ENCODE measurements around the gene LRRC59. TPM values are rescaled to one million over a fixed set of nuclear protein-coding genes. Genes with fewer than 3 reads are reported as not detected.
"Not testable (repeated sequence)": the region's sequence is repeated elsewhere in the genome, so short reads cannot be mapped to it uniquely, and the experiment has no call there.

The LRRC59 gene
- total RNA-seq, 2 donors from 2014 or later: 37.1 to 101 TPM

DNA sequence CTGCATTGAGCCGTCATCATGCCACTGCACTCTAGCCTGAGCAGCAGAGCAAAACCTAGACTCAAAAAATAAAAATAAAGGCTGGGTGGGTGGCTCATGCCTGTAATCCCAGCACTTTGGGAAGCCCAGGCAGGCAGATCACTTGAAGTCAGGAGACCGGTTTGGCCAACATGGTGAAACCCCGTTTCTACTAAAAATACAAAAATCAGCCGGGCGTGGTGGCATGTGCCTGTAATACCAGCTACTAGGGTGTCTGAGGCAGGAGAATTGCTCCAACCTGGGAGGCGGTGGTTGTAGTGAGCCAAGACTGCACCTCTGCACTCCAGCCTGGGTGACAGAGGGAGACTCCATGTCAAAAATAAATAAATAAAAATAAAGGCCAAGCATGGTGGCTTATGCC is 30.8 kb upstream of the LRRC59 start:
- H3K4me3 Mint-ChIP-seq: peak overlapping the region; percentile 84
- ATAC-seq (replicated peaks); H3K4me1 Mint-ChIP-seq; H3K36me3 Mint-ChIP-seq (ENCODE audit: low read depth); H3K9me3 Mint-ChIP-seq; H3K27me3 Mint-ChIP-seq: not testable (repeated sequence)
- H3K27ac Mint-ChIP-seq: peak overlapping the region; percentile 38

DNA sequence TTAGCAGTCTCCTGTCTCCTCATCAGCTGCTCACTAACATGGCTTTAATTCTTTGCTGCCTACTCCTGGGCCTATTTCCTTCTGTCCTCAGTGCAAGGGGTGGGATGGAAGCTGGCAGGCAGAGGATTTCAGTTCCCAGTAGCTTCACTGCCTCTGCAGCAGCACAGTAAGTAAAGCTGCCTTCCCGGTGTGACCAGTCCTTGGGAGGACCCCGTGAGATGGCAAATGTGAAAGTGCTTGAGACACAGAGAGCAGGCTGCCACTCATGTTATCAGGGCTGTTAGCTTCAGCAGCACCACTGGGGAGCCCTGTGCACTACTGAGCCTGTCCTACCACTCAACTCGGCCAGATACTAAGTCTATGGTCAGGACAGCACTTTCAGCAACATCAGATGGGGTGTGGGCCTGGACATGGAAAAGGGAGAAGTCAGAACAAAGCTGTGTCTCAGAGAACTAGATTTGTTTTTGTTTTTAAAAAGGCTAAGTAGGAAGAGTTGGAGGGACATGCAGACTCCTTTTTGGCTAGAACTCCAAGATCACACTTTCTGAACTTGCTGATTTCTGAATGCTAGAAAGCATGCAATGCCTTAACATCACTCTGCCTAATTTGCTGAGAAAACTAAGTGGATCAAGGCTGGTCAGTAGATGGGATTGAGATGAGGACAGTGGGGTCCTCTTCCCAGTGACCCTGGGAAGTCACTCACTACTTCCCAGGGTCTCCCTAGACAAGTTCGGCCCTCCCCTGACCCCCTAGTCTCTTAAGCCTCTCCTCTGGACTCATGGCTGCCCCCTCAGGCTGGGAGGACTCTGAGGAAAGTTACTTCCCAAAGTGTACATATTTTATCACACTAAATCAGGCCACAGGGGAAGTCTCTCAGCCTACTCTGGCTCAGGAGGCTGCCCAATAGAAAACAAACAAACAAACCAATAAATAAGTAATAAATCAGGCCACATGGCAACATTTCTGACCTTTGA is 29.8 kb upstream of the LRRC59 start:
- Mint-ChIP-seq H3K4me1 (peaks cover 8% of the 10 kb centered on the region), H3K4me3 (peak overlapping the region; percentile 84), H3K27me3 (no peaks in the 10 kb centered on the region), H3K9me3 (no peaks in the 10 kb centered on the region), H3K27ac (peak overlapping the region; percentile 73), H3K36me3 (ENCODE audit: low read depth) (no peaks in the 10 kb centered on the region)
- ATAC-seq (replicated peaks): peak; percentile 11

GRCh38 chr17:50426472-50426782 is 29.1 kb upstream of the LRRC59 start:
- no peaks in the 10 kb centered on the region for H3K36me3 Mint-ChIP-seq (ENCODE audit: low read depth)
- H3K27me3 Mint-ChIP-seq: no peaks in the 10 kb centered on the region
- H3K4me1 Mint-ChIP-seq: peaks cover 13% of the 10 kb centered on the region
- H3K9me3 Mint-ChIP-seq: no peaks in the 10 kb centered on the region
- peak overlapping the region; percentile 84 for H3K4me3 Mint-ChIP-seq
- peak; percentile 8 for ATAC-seq (replicated peaks)
- H3K27ac Mint-ChIP-seq: peak overlapping the region; percentile 73

- Mint-ChIP-seq H3K36me3 (ENCODE audit: low read depth) (no peaks in the 10 kb centered on the region), H3K27me3 (no peaks in the 10 kb centered on the region), H3K4me3 (peak within 1 kb of the TSS; percentile 84), H3K9me3 (no peaks in the 10 kb centered on the region), H3K27ac (peak within 1 kb of the TSS; percentile 79), H3K4me1 (peaks cover 13% of the 10 kb centered on the region)
- ATAC-seq (replicated peaks): peak; percentile 94
Measured at GRCh38 chr17:50425682-50426471, 28.6 kb upstream of the LRRC59 start, which contains the start of gene ACSF2. TSS of gene ACSF2 (plus strand) at chr17:50426218. CDS start at chr17:50426262, 44 bp downstream.

GRCh38 chr17:50424996-50425681 is 27.8 kb upstream of the LRRC59 start:
- H3K9me3 Mint-ChIP-seq: no peaks in the 10 kb centered on the region
- H3K27ac Mint-ChIP-seq: peak overlapping the region; percentile 79
- peaks cover 13% of the 10 kb centered on the region for H3K4me1 Mint-ChIP-seq
- peak overlapping the region; percentile 84 for H3K4me3 Mint-ChIP-seq
- ATAC-seq (replicated peaks): no peak
- H3K36me3 Mint-ChIP-seq (ENCODE audit: low read depth): no peaks in the 10 kb centered on the region
- H3K27me3 Mint-ChIP-seq: no peaks in the 10 kb centered on the region

DNA sequence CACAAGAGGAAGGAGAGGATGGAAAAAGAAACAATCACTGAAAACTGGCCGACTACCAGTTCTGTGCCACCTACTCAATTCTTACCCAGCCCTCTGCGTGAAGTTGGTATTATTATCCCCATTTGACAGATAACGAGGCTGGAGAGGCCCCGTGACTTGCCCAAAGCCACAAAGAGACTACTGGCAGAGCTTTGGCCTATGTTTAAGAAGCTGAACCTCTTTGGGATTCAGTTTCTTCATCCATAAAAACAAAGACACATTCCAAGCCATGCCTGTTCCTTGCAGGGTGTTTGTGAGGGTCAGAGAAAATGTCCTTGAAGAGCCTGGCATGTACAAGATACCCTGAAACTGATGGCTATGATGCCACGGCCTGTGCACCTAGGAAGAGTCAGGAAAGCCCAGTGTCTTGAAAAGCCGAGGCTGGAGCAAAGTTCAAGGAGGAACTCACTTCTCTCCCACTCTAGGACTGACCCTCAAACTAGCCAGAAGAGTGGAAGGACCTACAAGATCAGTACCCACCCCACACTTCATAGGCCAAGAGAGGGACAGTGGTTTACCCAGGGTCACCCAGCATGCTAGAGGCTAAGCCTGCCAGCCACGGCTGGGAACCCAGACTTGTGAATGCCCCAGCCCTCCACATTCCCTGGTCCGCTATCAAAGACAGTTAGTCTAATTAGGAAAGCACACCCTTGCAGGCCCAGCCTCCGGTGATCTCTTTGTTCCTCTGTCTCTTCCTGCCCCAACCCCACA is 27.1 kb upstream of the LRRC59 start:
- H3K9me3 Mint-ChIP-seq: no peaks in the 10 kb centered on the region
- H3K4me3 Mint-ChIP-seq: no peak overlapping the region
- no peak overlapping the region for H3K27ac Mint-ChIP-seq
- H3K4me1 Mint-ChIP-seq: peaks cover 14% of the 10 kb centered on the region
- H3K27me3 Mint-ChIP-seq: no peaks in the 10 kb centered on the region
- ATAC-seq (replicated peaks): no peak
- H3K36me3 Mint-ChIP-seq (ENCODE audit: low read depth): no peaks in the 10 kb centered on the region

- no peak overlapping the region for H3K4me3 Mint-ChIP-seq
- no peak overlapping the region for H3K27ac Mint-ChIP-seq
- no peaks in the 10 kb centered on the region for H3K27me3 Mint-ChIP-seq
- no peaks in the 10 kb centered on the region for H3K36me3 Mint-ChIP-seq (ENCODE audit: low read depth)
- peaks cover 22% of the 10 kb centered on the region for H3K4me1 Mint-ChIP-seq
- H3K9me3 Mint-ChIP-seq: peaks cover 6% of the 10 kb centered on the region
- no peak for ATAC-seq (replicated peaks)
Measured at GRCh38 chr17:50423553-50424159, 26.3 kb upstream of the LRRC59 start.

DNA sequence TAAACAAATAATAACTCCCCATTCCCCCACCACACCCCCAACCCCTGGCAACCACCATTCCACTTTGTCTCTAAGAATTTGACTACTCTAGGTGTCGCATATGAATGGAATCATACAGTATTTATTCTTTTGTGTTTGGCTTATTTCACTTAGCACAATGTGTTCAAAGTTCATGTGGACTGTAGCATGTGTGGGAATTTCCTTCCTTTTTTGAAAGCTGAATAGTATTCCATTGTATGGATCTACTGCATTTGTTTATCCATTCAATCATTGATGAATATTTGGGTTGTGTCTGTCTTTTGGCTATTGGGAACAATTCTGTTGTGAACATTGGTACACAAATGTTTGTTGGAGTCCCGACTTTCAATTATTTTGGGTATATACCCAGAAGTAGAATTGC is 25.4 kb upstream of the LRRC59 start:
- Mint-ChIP-seq H3K9me3 (peaks cover 6% of the 10 kb centered on the region), H3K4me1 (peaks cover 22% of the 10 kb centered on the region), H3K27ac (no peak overlapping the region), H3K4me3 (no peak overlapping the region), H3K36me3 (ENCODE audit: low read depth) (no peaks in the 10 kb centered on the region), H3K27me3 (no peaks in the 10 kb centered on the region)
- no peak for ATAC-seq (replicated peaks)

- Mint-ChIP-seq H3K9me3 (peaks cover 6% of the 10 kb centered on the region), H3K4me1 (peaks cover 14% of the 10 kb centered on the region), H3K27ac (peak overlapping the region; percentile 90), H3K4me3 (peak overlapping the region; percentile 82), H3K36me3 (ENCODE audit: low read depth) (no peaks in the 10 kb centered on the region), H3K27me3 (no peaks in the 10 kb centered on the region)
- peak; percentile 48 for ATAC-seq (replicated peaks)
Measured at GRCh38 chr17:50421308-50422051, 24.2 kb upstream of the LRRC59 start.

- Mint-ChIP-seq H3K4me1 (peaks cover 14% of the 10 kb centered on the region), H3K27me3 (no peaks in the 10 kb centered on the region), H3K36me3 (ENCODE audit: low read depth) (no peaks in the 10 kb centered on the region), H3K9me3 (peaks cover 6% of the 10 kb centered on the region), H3K4me3 (peak overlapping the region; percentile 82), H3K27ac (peak overlapping the region; percentile 90)
- no peak for ATAC-seq (replicated peaks)
Measured at GRCh38 chr17:50420419-50421112, 23.2 kb upstream of the LRRC59 start.

DNA sequence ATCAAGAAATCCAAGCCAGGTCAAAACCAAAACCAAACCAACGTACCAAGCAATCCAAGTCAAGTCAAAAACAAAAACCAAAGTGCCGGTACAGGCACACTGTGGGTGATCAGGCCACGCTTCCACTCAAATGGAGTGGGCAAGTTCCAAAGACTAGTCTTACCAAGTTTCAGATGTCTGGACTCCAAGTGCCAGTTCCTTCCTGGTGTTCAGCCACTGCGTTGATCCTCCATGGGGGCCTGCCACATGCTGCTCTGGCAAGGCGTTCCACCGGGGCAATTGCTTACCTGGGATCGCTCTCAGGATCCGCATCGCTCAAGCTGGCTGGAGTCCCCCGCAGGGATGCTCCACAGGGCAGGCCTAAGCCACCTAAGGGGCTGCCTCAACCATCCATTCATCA is 22.3 kb upstream of the LRRC59 start:
- H3K27ac Mint-ChIP-seq: not testable (repeated sequence)
- peak overlapping the region; percentile 82 for H3K4me3 Mint-ChIP-seq

DNA sequence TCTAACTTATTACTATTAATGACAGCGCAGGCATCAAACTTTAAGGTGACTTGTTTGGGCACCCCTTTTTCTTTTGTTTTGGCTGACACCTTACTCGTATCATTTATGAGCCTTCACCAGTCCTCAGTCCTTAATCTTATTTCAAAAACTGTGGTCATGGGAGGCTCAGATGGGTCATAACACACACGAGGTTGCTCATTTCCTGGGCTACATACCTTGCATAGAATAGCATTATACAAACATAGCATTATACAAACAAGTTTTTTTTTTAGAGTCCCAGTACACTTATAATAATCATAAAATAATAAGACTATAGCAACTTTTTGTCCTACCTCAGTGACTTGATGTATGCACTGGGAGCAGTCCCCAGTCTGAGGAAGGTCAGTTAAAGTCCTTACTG is 17.5 kb upstream of the LRRC59 start:
- Mint-ChIP-seq H3K27ac (no peak overlapping the region), H3K27me3 (no peaks in the 10 kb centered on the region), H3K4me3 (no peak overlapping the region), H3K36me3 (ENCODE audit: low read depth) (no peaks in the 10 kb centered on the region), H3K9me3 (peaks cover 6% of the 10 kb centered on the region), H3K4me1 (peaks cover 9% of the 10 kb centered on the region)
- ATAC-seq (replicated peaks): no peak

More for the DNA sequence above, 22.3 kb upstream of the LRRC59 start:
- H3K4me1 Mint-ChIP-seq: peaks cover 14% of the 10 kb centered on the region
- H3K27me3 Mint-ChIP-seq; ATAC-seq (replicated peaks); H3K9me3 Mint-ChIP-seq; H3K36me3 Mint-ChIP-seq (ENCODE audit: low read depth): not testable (repeated sequence)

All from activated T-helper 17 cell treated with anti-CD3 and anti-CD28 coated beads, Interleukin-2, amount 50 U/mL, for 72 hours (primary cell).